PC-3 (cell line): ENCODE data around the gene HCN4. TPM values are rescaled to one million over a fixed set of nuclear protein-coding genes. Genes with fewer than 3 reads are reported as not detected.
"Not testable (repeated sequence)": the region's sequence is repeated elsewhere in the genome, so short reads cannot be mapped to it uniquely, and the experiment has no call there.

ENCODE experiments used
- ATAC-seq: fragments of 200-7000 bp; cut with Tn5 transposase; 2 replicates; pipeline ENCODE4 v1.9.1; 2020; ENCODE audit warnings: mild to moderate bottlenecking, moderate library complexity
- BruUV-seq: library from RNA; stranded (reverse); fragments of 400-500 nt; replicated peaks from 2 replicates; lab custom pipeline; 2021; lab: Mats Ljungman, UMichigan
- CTCF ChIA-PET: fragments of 300-600 bp; sonication (Branson Sonifier 250); formaldehyde crosslinking; loops from one replicate; lab custom pipeline; 2022; ENCODE audit warnings: antibody characterized with exemption; lab: Charles Lee
- POLR2A ChIA-PET: fragments of 300-600 bp; sonication (Branson Sonifier 250); formaldehyde crosslinking; loops from one replicate; lab custom pipeline; 2022; ENCODE audit warnings: antibody characterized with exemption; ENCODE audit not compliant: unreplicated experiment; lab: Charles Lee
- DNase-seq: peaks from one replicate; pipeline ENCODE4 v3.0.0-alpha.2; 2015
- H2AFZ ChIP-seq: fragments of 300-600 bp; sonication (generic); 2 replicates; pipeline ENCODE4 v1.6.0; 2016; ENCODE audit warnings: antibody characterized with exemption, low read length
- H3F3A ChIP-seq: fragments of 300-600 bp; sonication (generic); one replicate; pipeline ENCODE4 v1.6.0; 2017; ENCODE audit warnings: antibody characterized with exemption, low read length, control low read depth, mild to moderate bottlenecking; ENCODE audit not compliant: unreplicated experiment
- H3K27ac ChIP-seq: fragments of 300-600 bp; sonication (generic); 2 replicates; pipeline ENCODE4 v1.5.1; 2016; ENCODE audit warnings: mild to moderate bottlenecking, low read length
- H3K27me3 ChIP-seq: fragments of 300-600 bp; sonication (generic); 2 replicates; pipeline ENCODE4 v1.6.1; 2016; ENCODE audit warnings: low read length, mixed read lengths
- H3K36me3 ChIP-seq: fragments of 300-600 bp; sonication (generic); 2 replicates; pipeline ENCODE4 v1.6.1; 2016; ENCODE audit warnings: low read depth, mixed run types, low read length, mixed read lengths
- H3K4me1 ChIP-seq: fragments of 300-600 bp; sonication (generic); 2 replicates; pipeline ENCODE4 v1.5.1; 2016; ENCODE audit warnings: low read length; ENCODE audit not compliant: insufficient read depth
- H3K4me2 ChIP-seq: fragments of 300-600 bp; sonication (generic); 2 replicates; pipeline ENCODE4 v1.6.0; 2016; ENCODE audit warnings: low read length
- H3K4me3 ChIP-seq: fragments of 300-600 bp; sonication (generic); 2 replicates; pipeline ENCODE4 v1.5.1; 2016; ENCODE audit warnings: mild to moderate bottlenecking, low read length, mixed read lengths
- H3K79me2 ChIP-seq: fragments of 300-600 bp; sonication (generic); 2 replicates; pipeline ENCODE4 v1.6.1; 2017; ENCODE audit warnings: low read length, mixed read lengths
- H3K9ac ChIP-seq: fragments of 300-600 bp; sonication (generic); 2 replicates; pipeline ENCODE4 v1.6.0; 2016; ENCODE audit warnings: mild to moderate bottlenecking, low read length
- H3K9me2 ChIP-seq: fragments of 300-600 bp; sonication (generic); replicated peaks from 2 replicates; pipeline ENCODE4 v1.6.1; 2016; ENCODE audit warnings: mixed run types, low read length, mixed read lengths
- H3K9me3 ChIP-seq: fragments of 300-600 bp; sonication (generic); 2 replicates; pipeline ENCODE4 v1.6.1; 2016; ENCODE audit warnings: low read length, mixed read lengths
- H4K20me1 ChIP-seq: fragments of 300-600 bp; sonication (generic); 2 replicates; pipeline ENCODE4 v1.6.1; 2016; ENCODE audit warnings: low read length, mixed read lengths
- EZH2 ChIP-seq: fragments of 300-600 bp; sonication (generic); IDR thresholded peaks from one replicate; pipeline ENCODE4 v1.6.1; 2017; ENCODE audit warnings: antibody characterized with exemption, mild to moderate bottlenecking, low read length; ENCODE audit not compliant: unreplicated experiment
- intact Hi-C: fragments of 100-400 bp; cut with micrococcal nuclease; formaldehyde crosslinking; loops from 2 replicates; pipeline ENCODE4 v1.9.0; 2023
- total RNA-seq: library from RNA; depleted of rRNA; stranded (reverse); fragments of >200 nt; gene quantifications from 2 replicates; pipeline ENCODE4 v1.2.3, GENCODE V29; 2014
- TF ChIP-seq, protein P1 (sequence below): fragments of 300-600 bp; sonication (generic); conservative IDR thresholded peaks from 2 replicates; pipeline ENCODE4 v1.5.1; 2017; ENCODE audit warnings: antibody characterized with exemption, low read depth, mild to moderate bottlenecking, low read length

The HCN4 gene
- total RNA-seq, 1 experiment from 2014 or later = not detected

DNA sequence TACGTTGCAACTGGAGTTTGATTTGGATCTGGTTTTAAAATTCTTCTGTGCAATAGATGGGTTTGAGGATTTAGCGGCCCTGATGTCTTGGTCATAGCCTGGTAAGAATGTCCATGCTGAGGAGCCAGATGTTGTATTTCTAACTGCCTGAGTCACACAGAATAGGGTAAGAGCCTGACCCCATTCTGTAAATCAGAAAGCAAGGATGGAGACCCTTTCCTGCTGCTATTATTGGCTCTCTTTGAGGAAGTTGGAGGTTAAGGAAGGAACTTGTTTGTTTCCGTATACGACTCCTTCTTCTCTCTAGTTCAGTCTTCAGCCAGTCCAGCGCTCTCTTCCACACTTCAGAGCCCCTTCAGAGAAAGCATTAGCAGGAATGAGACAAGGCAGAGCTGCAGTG, 65.1 kb downstream of the HCN4 start:
- ChIA-PET POLR2A (no interaction called here), CTCF (no interaction called here)
- TF ChIP-seq EZH2 = no peak
- H3K9me2 ChIP-seq = no peaks in the 10 kb centered on the region
- no peak overlapping the region for H3K4me2 ChIP-seq
- no peak for DNase-seq
- no peak for ATAC-seq
- no peak overlapping the region for H3K9ac ChIP-seq
- no peak overlapping the region for H3K4me3 ChIP-seq
- H3K36me3 ChIP-seq = no peaks in the 10 kb centered on the region
- no peak overlapping the region for H3K27ac ChIP-seq
- no peak overlapping the region for H2AFZ ChIP-seq
- no peaks in the 10 kb centered on the region for H4K20me1 ChIP-seq
- H3F3A ChIP-seq = no peaks in the 10 kb centered on the region
- H3K9me3 ChIP-seq = no peaks in the 10 kb centered on the region
- no peaks in the 10 kb centered on the region for H3K79me2 ChIP-seq
- H3K4me1 ChIP-seq = no peaks in the 10 kb centered on the region
- intact Hi-C loops = no loop called here
- H3K27me3 ChIP-seq = no peaks in the 10 kb centered on the region
- BruUV-seq = no TSS peak

DNA sequence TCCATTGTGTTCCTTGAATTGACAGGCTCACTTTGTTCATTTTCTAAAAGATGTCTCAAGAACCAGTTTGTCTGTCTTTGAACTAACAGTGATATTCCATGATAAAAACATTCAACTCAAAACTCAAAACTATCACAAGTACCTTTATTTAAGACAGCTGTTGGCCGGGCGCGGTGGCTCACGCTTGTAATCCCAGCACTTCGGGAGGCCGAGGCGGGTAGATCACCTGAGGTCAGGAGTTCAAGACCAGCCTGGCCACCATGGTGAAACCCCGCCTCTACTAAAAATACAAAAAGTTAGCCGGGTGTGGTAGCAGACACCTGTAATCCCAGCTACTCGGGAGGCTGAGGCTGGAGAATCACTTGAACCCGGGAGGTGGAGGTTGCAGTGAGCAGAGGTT, 68.5 kb downstream of the HCN4 start:
- H3K9ac ChIP-seq, H3K4me2 ChIP-seq, H3K4me1 ChIP-seq, H3K36me3 ChIP-seq, CTCF ChIA-PET, H3K9me2 ChIP-seq, H3K4me3 ChIP-seq, H3F3A ChIP-seq, H4K20me1 ChIP-seq, POLR2A ChIA-PET, ATAC-seq, H2AFZ ChIP-seq, intact Hi-C loops, BruUV-seq, H3K27me3 ChIP-seq, H3K9me3 ChIP-seq, DNase-seq, H3K79me2 ChIP-seq, H3K27ac ChIP-seq: not testable (repeated sequence)

- no TSS peak for BruUV-seq
These were observed 70.1 kb downstream of the HCN4 start for GRCh38 chr15:73298522-73299245.

More at GRCh38 chr15:73298522-73299245, 70.1 kb downstream of the HCN4 start:
- intact Hi-C loops = no loop called here
- ATAC-seq (no peak), DNase-seq (no peak)
- H4K20me1 ChIP-seq = no peaks in the 10 kb centered on the region
- H3K36me3 ChIP-seq = no peaks in the 10 kb centered on the region
- ChIA-PET POLR2A (no interaction called here), CTCF (no interaction called here)
- H3K4me3 ChIP-seq = no peak overlapping the region
- no peaks in the 10 kb centered on the region for H3K79me2 ChIP-seq
- H3K27me3 ChIP-seq = peaks cover 4% of the 10 kb centered on the region
- H3F3A ChIP-seq = no peaks in the 10 kb centered on the region
- no peak overlapping the region for H3K9ac ChIP-seq
- no peak overlapping the region for H3K4me2 ChIP-seq
- no peaks in the 10 kb centered on the region for H3K9me3 ChIP-seq
- H3K4me1 ChIP-seq = no peaks in the 10 kb centered on the region
- H3K27ac ChIP-seq = no peak overlapping the region
- TF ChIP-seq, protein P1, sequence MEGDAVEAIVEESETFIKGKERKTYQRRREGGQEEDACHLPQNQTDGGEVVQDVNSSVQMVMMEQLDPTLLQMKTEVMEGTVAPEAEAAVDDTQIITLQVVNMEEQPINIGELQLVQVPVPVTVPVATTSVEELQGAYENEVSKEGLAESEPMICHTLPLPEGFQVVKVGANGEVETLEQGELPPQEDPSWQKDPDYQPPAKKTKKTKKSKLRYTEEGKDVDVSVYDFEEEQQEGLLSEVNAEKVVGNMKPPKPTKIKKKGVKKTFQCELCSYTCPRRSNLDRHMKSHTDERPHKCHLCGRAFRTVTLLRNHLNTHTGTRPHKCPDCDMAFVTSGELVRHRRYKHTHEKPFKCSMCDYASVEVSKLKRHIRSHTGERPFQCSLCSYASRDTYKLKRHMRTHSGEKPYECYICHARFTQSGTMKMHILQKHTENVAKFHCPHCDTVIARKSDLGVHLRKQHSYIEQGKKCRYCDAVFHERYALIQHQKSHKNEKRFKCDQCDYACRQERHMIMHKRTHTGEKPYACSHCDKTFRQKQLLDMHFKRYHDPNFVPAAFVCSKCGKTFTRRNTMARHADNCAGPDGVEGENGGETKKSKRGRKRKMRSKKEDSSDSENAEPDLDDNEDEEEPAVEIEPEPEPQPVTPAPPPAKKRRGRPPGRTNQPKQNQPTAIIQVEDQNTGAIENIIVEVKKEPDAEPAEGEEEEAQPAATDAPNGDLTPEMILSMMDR = no peak
- no peaks in the 10 kb centered on the region for H3K9me2 ChIP-seq
- no peak overlapping the region for H2AFZ ChIP-seq
